Retinal pigment epithelial cell (primary cell): ENCODE results near the gene USE1.
"Not testable (repeated sequence)": the region's sequence is repeated elsewhere in the genome, so short reads cannot be mapped to it uniquely, and the experiment has no call there.

ENCODE experiments used
- DNase-seq: peaks from one replicate; pipeline ENCODE4 v3.0.0-alpha.2; 2010; ENCODE audit warnings: low read depth
- H3K4me3 ChIP-seq: 2 replicates; pipeline ENCODE4 v1.5.1; 2011; ENCODE audit warnings: mild to moderate bottlenecking, low read length, control low read depth, moderate library complexity
- CTCF ChIP-seq: conservative IDR thresholded peaks from 2 replicates; pipeline ENCODE4 v1.5.1; 2011; ENCODE audit warnings: low read depth, low read length, control low read depth, inconsistent platforms

The USE1 gene

GRCh38 chr19:17180997-17181702, 34.0 kb upstream of the USE1 start:
- H3K4me3 ChIP-seq, result no peak overlapping the region
- no peak for DNase-seq
- no peak for TF ChIP-seq CTCF

GRCh38 chr19:17183271-17183761, 31.8 kb upstream of the USE1 start:
- DNase-seq, result no peak
- no peak overlapping the region for H3K4me3 ChIP-seq
- no peak for TF ChIP-seq CTCF

- TF ChIP-seq CTCF, result no peak
- H3K4me3 ChIP-seq, result no peak overlapping the region
- no peak for DNase-seq
Observed at GRCh38 chr19:17183858-17184321, 31.3 kb upstream of the USE1 start.

- TF ChIP-seq CTCF, result no peak
- DNase-seq, result no peak
- H3K4me3 ChIP-seq, result no peak overlapping the region
Observed at GRCh38 chr19:17184371-17184841, 30.8 kb upstream of the USE1 start.

- no peak for DNase-seq
- no peak overlapping the region for H3K4me3 ChIP-seq
- no peak for TF ChIP-seq CTCF
Observed at GRCh38 chr19:17185590-17185989, 29.6 kb upstream of the USE1 start.

GRCh38 chr19:17191736-17192135, 23.4 kb upstream of the USE1 start:
- not testable (repeated sequence) for DNase-seq, H3K4me3 ChIP-seq

- H3K4me3 ChIP-seq, result no peak overlapping the region
- DNase-seq, result no peak
- TF ChIP-seq CTCF, result no peak
Observed at GRCh38 chr19:17192751-17193150, 22.4 kb upstream of the USE1 start.
